Small intestine (tissue), 7 donors: ENCODE results near the gene GNAS-AS1. TPM values are rescaled to one million over a fixed set of nuclear protein-coding genes. Genes with fewer than 3 reads are reported as not detected.
A peak's percentile ranks its signal among the peaks of the same experiment; 100 is the strongest.

ENCODE experiments used
- DNase-seq, 2 donors: peaks; one replicate each; pipeline versions ENCODE4 v3.0.0 to v3.0.0-alpha.2; 2013
- FAIRE-seq: peaks from 2 replicates; lab custom pipeline; 2012; peaks lifted over from hg19 to GRCh38; lab: Jason Lieb, UNC
- H3K27ac ChIP-seq, 3 donors: one replicate each; pipeline ENCODE4 v1.5.1; 2013; ENCODE audit warnings: low read length in 2 of 3, mild to moderate bottlenecking in 2 of 3, control low read depth in 1 of 3, inconsistent platforms in 1 of 3, low read depth in 1 of 3, moderate library complexity in 1 of 3
- H3K27me3 ChIP-seq, 3 donors: one replicate each; pipeline ENCODE4 v1.6.1; 2013; ENCODE audit warnings: low read length in 3 of 3, inconsistent platforms in 1 of 3; ENCODE audit not compliant: control insufficient read depth in 3 of 3, insufficient read depth in 3 of 3
- H3K36me3 ChIP-seq, 3 donors: one replicate each; pipeline ENCODE4 v1.6.1; 2013; ENCODE audit warnings: low read length in 3 of 3, inconsistent platforms in 1 of 3, low read depth in 1 of 3, mild to moderate bottlenecking in 1 of 3, moderate library complexity in 1 of 3; ENCODE audit not compliant: control insufficient read depth in 3 of 3, insufficient read depth in 2 of 3
- H3K4me1 ChIP-seq, 3 donors: one replicate each; pipeline ENCODE4 v1.6.1; 2013; ENCODE audit warnings: low read length in 2 of 3, inconsistent platforms in 1 of 3, low read depth in 1 of 3, mild to moderate bottlenecking in 1 of 3, moderate library complexity in 1 of 3; ENCODE audit not compliant: control insufficient read depth in 3 of 3, insufficient read depth in 2 of 3
- H3K4me3 ChIP-seq, 3 donors: one replicate each; pipeline ENCODE4 v1.5.1; 2013; ENCODE audit warnings: low read length in 3 of 3, control low read depth in 1 of 3, inconsistent platforms in 1 of 3, low read depth in 1 of 3, mild to moderate bottlenecking in 1 of 3, moderate library complexity in 1 of 3
- H3K9me3 ChIP-seq, 2 donors: one replicate each; pipeline ENCODE4 v1.6.1; 2013; ENCODE audit warnings: low read depth in 1 of 2, low read length in 1 of 2; ENCODE audit not compliant: control insufficient read depth in 2 of 2, insufficient read depth in 1 of 2
- WGBS, 3 donors: extraction: QIAGEN DNeasy Blood & Tissue Kit; methylation state at CpG; one replicate each; pipeline ENCODE4 v1.1.7; 2013; 5-methylcytosine and 5-hydroxymethylcytosine counted together
- polyA plus RNA-seq, 4 donors: library from polyadenylated mRNA; stranded (reverse) in 3 of 4; unstranded in 1 of 4; fragments of 200-250 nt in 3 of 4; fragments of 120-200 nt in 1 of 4; gene quantifications; one replicate each; pipeline versions ENCODE4 v1.2.1 to v1.2.3, GENCODE V29; 2013
- donor health status: healthy with polysubstance abuse.
- donor health status: control.
- donor health status: control.
- donor health status: Bipolar disorder and iron deficiency.
- donor health status: healthy.

GNAS-AS1 gene
- polyA plus RNA-seq, 4 donors, result 0.37 to 0.38 TPM; not detected in 2

DNA sequence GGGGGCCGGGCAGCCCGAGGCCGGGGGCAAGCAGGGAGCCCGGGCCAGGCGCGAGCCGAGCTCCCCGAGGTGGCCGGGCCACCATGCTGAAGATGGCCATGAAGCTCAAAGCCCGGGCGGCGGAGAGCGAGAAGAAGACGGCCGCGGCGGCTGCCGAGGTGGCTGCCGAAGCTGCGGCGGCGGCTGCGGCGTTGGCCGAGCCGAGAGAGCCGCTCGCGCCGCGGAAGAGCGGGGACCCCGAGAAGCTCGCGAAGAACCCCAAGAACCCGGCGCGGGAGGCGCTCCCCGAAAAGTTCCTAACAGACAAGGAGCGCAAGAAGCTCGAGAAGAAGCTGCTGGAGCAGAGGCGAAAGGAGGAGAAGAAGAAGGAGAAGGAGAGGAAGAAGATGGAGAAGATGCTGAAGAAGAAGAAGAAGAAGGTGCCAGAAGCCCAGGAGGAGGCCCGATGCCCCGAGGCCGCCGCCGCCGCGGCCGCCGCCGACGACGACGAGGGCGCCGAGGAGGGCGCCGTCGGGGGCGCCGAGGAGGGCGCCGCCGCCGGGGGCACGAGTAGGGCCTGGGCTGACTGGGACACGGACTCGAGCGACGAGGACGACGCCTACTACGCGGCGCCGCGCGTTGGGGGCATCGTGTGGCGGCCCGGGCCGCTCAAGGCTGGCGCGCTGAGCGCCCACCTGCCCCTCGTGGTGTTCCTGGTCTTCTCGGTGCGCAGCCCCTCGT lies 39.3 kb upstream of the GNAS-AS1 start:
- Histone ChIP-seq H3K36me3 (no peaks in the 10 kb centered on the region), H3K4me1 (peaks cover 0 to 5% (median 4%) of the 10 kb centered on the region in 3 donors), H3K4me3 (peak overlapping the region; percentile 52 to 99 (median 95)), H3K27ac (peak overlapping the region; percentile 92 to 97 (median 93)), H3K27me3 (no peaks in the 10 kb centered on the region), H3K9me3 (peaks cover 0 to 2% of the 10 kb centered on the region in 2 donors)
- FAIRE-seq, result no peak
- peak; percentile 7 to 59 for DNase-seq
- WGBS, 3 donors, result 21 to 36% (median 35%) methylated on average over 70 to 91 of the region's 91 CpGs

DNA sequence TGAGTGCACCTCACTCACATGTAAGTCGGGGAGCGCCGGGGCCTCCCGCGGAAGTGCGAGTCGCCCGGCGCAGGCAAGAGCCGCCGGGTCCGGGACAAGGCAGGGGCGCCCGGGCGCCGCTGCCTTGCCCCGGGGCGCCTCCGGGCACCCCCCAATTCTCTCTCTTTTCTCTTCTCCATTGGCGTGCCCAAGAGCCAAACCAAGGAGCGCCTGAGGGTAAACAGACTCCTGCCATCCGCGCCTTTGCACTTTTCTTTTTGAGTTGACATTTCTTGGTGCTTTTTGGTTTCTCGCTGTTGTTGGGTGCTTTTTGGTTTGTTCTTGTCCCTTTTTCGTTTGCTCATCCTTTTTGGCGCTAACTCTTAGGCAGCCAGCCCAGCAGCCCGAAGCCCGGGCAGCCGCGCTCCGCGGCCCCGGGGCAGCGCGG lies 38.6 kb upstream of the GNAS-AS1 start:
- peak overlapping the region; percentile 57 to 97 (median 60) for H3K27ac ChIP-seq
- H3K4me3 ChIP-seq, result peak overlapping the region; percentile 46 to 99 (median 95)
- no peaks in the 10 kb centered on the region for H3K27me3 ChIP-seq
- H3K4me1 ChIP-seq, result peaks cover 0 to 5% (median 0%) of the 10 kb centered on the region in 3 donors
- FAIRE-seq, result no peak
- peaks cover 0 to 2% of the 10 kb centered on the region in 2 donors for H3K9me3 ChIP-seq
- DNase-seq, result no peak
- no peaks in the 10 kb centered on the region for H3K36me3 ChIP-seq
- 34 to 51% (median 49%) methylated on average over 23 to 35 of the region's 35 CpGs for WGBS, 3 donors

DNA sequence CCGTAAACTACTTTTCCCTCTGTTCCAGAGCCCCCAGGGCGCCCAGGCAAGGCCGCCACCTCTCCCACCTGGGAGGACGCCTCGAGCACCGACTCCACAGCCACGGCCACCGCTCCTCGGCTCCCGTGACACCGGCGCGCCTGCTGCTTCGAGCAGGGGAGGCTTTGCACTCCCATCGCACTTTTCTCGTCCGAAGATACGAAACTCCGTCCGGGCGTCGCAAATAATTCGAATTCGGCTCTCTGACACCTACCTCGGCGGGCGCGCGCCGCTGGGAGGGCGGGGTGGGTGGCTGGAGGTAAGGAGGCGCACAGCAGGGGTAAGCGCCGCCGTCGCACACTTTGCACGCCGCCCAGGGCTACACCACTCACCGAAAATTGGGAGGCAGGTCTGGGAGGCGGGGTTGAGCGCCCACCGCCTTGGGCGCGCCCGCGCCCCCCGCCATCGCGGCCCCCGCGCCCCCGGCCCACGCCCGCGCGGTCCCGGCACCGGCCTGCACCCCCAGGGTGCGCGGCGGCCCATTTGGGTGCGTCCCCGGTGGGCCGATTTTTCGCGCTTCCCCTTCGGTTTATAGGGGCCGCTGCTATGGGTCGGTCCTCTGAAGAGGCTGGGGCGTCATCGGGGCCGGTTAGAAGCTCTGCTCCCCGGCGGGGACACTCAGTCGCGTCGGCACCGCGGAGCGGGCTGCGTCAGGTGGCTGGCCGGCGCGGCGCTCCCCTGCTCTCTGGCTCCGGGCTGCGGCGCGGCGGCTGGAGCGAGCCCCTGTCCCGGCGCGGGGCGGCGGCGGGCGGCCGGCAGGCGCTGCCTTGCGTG lies 38.0 kb upstream of the GNAS-AS1 start:
- Histone ChIP-seq H3K27ac (peak overlapping the region; percentile 36 to 97 (median 60)), H3K4me1 (peaks cover 0 to 2% (median 0%) of the 10 kb centered on the region in 3 donors), H3K27me3 (no peaks in the 10 kb centered on the region), H3K9me3 (peaks cover 0 to 2% of the 10 kb centered on the region in 2 donors), H3K4me3 (peak overlapping the region; percentile 58 to 99 (median 95)), H3K36me3 (no peaks in the 10 kb centered on the region)
- FAIRE-seq (no peak), DNase-seq (peak; percentile 71 to 86)
- WGBS, 3 donors, result 43 to 54% (median 50%) methylated on average over 79 to 101 of the region's 101 CpGs

DNA sequence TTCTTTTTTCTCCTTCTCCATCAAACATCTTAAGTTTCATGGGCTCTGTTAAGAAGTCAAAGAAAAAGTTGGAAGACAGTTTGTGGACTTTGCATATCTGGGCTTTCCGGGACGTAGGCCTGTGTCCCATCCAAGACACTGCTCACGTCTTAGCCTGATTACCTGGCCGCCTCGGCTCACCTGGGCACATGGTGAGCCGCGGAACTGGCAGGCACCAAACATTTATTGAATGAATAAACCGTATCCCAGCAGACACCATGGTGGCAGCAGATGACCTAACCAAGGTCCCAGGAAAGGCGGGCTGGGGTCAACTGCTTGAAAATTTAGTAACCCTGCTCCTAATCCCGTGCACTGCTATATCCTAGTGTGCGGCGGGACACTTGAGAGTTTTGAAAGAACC lies 37.4 kb upstream of the GNAS-AS1 start:
- Histone ChIP-seq H3K27ac (peak overlapping the region in 2 of 3 donors; percentile 36 to 79), H3K36me3 (no peaks in the 10 kb centered on the region), H3K4me1 (no peaks in the 10 kb centered on the region), H3K27me3 (no peaks in the 10 kb centered on the region), H3K9me3 (peaks cover 0 to 2% of the 10 kb centered on the region in 2 donors), H3K4me3 (peak overlapping the region; percentile 41 to 99 (median 58))
- DNase-seq (peak in 1 of 2 donors; percentile 26), FAIRE-seq (no peak)
- WGBS, 3 donors, result 40 to 66% (median 49%) methylated on average over 12 of the region's 12 CpGs

DNA sequence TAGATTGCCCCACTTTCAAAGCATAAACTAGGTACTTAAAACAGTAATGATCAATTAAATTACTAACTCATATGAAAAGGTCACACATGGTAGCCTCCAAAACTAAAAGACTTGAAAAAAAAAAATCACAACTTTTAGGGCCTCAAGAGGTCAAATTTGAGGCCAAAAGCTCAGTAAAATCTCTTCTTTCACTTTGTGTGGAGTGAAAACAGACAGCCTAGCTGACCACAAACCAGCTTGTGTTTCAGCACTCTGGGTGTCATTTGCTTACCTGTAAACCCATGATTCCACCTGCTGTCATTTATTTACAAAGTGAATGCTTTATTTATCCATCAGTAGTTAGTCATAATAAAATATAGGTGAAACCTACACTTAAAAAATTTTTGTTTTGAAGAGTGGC lies 35.8 kb upstream of the GNAS-AS1 start:
- Histone ChIP-seq H3K27ac (no peak overlapping the region), H3K4me1 (no peaks in the 10 kb centered on the region), H3K36me3 (no peaks in the 10 kb centered on the region), H3K9me3 (peaks cover 0 to 2% of the 10 kb centered on the region in 2 donors), H3K27me3 (no peaks in the 10 kb centered on the region), H3K4me3 (no peak overlapping the region)
- DNase-seq, result no peak
- FAIRE-seq, result no peak

DNA sequence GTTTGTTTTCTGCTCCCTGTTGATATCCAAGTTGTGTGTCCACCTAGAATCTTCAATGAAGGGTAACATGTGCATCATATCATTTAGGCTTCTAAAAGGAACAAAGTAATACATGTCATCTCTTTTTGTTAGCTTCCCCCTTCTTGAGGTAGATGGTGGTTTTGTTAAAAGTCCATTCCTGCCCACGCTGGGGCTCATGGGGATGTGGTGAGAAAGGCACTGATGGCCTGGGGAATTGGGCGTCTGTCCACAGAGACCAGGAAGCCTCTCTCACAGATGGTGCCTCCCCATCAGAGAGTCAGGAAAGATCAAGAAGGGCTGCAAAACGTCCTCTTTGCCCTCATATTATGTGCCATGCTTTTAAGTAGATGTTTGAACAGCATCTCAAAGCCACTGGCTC lies 34.3 kb upstream of the GNAS-AS1 start:
- DNase-seq (no peak), FAIRE-seq (no peak)
- Histone ChIP-seq H3K36me3 (no peaks in the 10 kb centered on the region), H3K9me3 (peaks cover 0 to 2% of the 10 kb centered on the region in 2 donors), H3K4me1 (no peaks in the 10 kb centered on the region), H3K4me3 (no peak overlapping the region), H3K27ac (no peak overlapping the region), H3K27me3 (no peaks in the 10 kb centered on the region)
- 74 to 88% (median 76%) methylated on average over 3 of the region's 3 CpGs for WGBS, 3 donors

DNA sequence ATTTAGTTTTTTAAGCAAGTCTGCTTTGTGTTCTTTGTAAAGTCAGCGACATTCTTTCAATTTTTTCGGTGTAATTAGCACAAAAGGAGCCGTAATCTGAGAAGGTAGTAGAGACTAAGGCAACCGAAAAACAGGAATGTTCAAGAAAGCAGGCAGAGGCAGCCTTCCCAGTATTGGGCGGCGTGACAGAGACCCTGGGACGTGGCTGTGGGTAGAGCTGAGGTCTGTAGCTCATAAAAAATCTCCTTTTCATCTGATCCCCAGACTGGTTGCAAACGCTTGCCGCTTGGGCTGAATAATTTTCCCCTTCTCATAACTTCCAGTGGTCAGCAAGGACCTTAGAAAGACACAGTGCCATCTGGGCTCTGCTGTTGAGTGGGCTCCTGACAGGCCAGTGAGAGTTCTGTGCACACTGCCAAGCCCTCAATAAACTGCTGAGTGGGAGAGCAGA lies 32.6 kb upstream of the GNAS-AS1 start:
- DNase-seq (no peak), FAIRE-seq (no peak)
- Histone ChIP-seq H3K27me3 (no peaks in the 10 kb centered on the region), H3K4me3 (no peak overlapping the region), H3K27ac (no peak overlapping the region), H3K36me3 (no peaks in the 10 kb centered on the region), H3K4me1 (no peaks in the 10 kb centered on the region), H3K9me3 (peaks cover 0 to 2% of the 10 kb centered on the region in 2 donors)
- WGBS, 3 donors, result 85 to 95% (median 92%) methylated on average over 9 of the region's 9 CpGs

DNA sequence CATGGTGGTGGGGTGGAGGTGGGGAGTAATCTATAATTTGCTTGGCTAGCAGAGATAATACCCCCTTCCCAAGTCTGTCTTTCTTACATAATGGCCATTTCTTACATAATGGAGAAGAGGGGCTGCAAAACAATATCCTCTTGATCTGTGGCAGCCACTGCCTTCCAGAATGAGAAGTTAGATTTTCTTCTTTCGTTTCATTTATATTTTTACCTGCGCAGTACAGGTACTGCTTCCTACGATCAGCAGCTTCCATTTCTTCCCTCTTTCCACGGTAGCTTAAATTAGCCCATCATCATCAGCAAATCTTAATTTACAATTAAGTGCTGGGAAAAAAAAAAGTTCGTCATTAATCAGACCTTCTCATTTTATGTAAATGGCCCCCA lies 32.0 kb upstream of the GNAS-AS1 start:
- Histone ChIP-seq H3K36me3 (no peaks in the 10 kb centered on the region), H3K9me3 (peaks cover 0 to 2% of the 10 kb centered on the region in 2 donors), H3K27ac (no peak overlapping the region), H3K27me3 (no peaks in the 10 kb centered on the region), H3K4me1 (no peaks in the 10 kb centered on the region), H3K4me3 (no peak overlapping the region)
- 82 to 95% (median 95%) methylated on average over 5 of the region's 5 CpGs for WGBS, 3 donors
- no peak for DNase-seq
- FAIRE-seq, result no peak
